K562 (cell line): Measurements from ENCODE around the gene STEEP1. TPM values are rescaled to one million over a fixed set of nuclear protein-coding genes. Genes with fewer than 3 reads are reported as not detected.

Source experiments
- ATAC-seq: fragments of 200-7000 bp; cut with Tn5 transposase; 3 replicates; pipeline ENCODE4 v1.9.1; 2020; ENCODE audit warnings: moderate library complexity
- BruUV-seq: library from RNA; stranded (reverse); fragments of 400-500 nt; replicated peaks from 2 replicates; lab custom pipeline; 2021; lab: Mats Ljungman, UMichigan
- CTCF ChIA-PET: fragments of 300-600 bp; formaldehyde crosslinking; extraction: SDS; loops from one replicate; lab custom pipeline; 2021; ENCODE audit warnings: low intra/inter-chr PET ratio; lab: Yijun Ruan, JAX
- POLR2A ChIA-PET: fragments of 300-600, 350-650 bp; sonication (Branson Sonifier 250); formaldehyde crosslinking; extraction: SDS; loops from one replicate; lab custom pipeline; 2021; ENCODE audit warnings: antibody characterized with exemption, inconsistent platforms; lab: Yijun Ruan, JAX
- DNase-seq, 4 experiments: peaks; one replicate each; pipeline versions ENCODE4 v3.0.0 to v3.0.0-alpha.2; 2011 to 2018; ENCODE audit warnings: low spot score in 3 of 4, mixed read lengths in 3 of 4; ENCODE audit errors: extremely low read depth in 1 of 4
- FAIRE-seq: peaks from 2 replicates; lab custom pipeline; 2011; peaks lifted over from hg19 to GRCh38; lab: Jason Lieb, UNC
- H2AFZ ChIP-seq: 2 replicates; pipeline ENCODE4 v1.6.0; 2011; ENCODE audit warnings: low read depth, low read length, control low read depth, inconsistent platforms
- H3K27ac ChIP-seq: fragments of 200-600 bp; 3 replicates; pipeline ENCODE4 v1.8.0; 2011; ENCODE audit warnings: low read depth, mild to moderate bottlenecking, control low read depth, inconsistent platforms, low read length, moderate library complexity, mixed read lengths; ENCODE audit errors: extremely low read depth
- H3K27me3 ChIP-seq, 2 experiments: fragments of 300-600 bp in 1 of 2; 2 replicates in 1 of 2; 3 replicates in 1 of 2; pipeline versions ENCODE4 v1.6.0 to v1.8.0; 2011; ENCODE audit warnings: inconsistent platforms in 2 of 2, low read length in 2 of 2, mild to moderate bottlenecking in 1 of 2, mixed read lengths in 1 of 2, moderate library complexity in 1 of 2; ENCODE audit not compliant: control insufficient read depth in 2 of 2, insufficient read depth in 2 of 2
- H3K36me3 ChIP-seq: fragments of 300-600 bp; 3 replicates; pipeline ENCODE4 v1.8.0; 2011; ENCODE audit warnings: mild to moderate bottlenecking, low read length, inconsistent platforms; ENCODE audit not compliant: control insufficient read depth, insufficient read depth
- H3K4me1 ChIP-seq, 2 experiments: fragments of 200-600 bp in 1 of 2; replicated peaks in 1 of 2; 2 replicates in 1 of 2; 3 replicates in 1 of 2; pipeline versions ENCODE4 v1.5.1 to v1.8.0; 2011; ENCODE audit warnings: inconsistent platforms in 2 of 2, low read length in 2 of 2, mild to moderate bottlenecking in 1 of 2, mixed read lengths in 1 of 2, moderate library complexity in 1 of 2; ENCODE audit not compliant: control insufficient read depth in 2 of 2, insufficient read depth in 2 of 2
- H3K4me2 ChIP-seq: 2 replicates; pipeline ENCODE4 v1.6.1; 2011; ENCODE audit warnings: low read length, control low read depth, inconsistent platforms, mixed read lengths; ENCODE audit not compliant: insufficient read depth
- H3K4me3 ChIP-seq: fragments of 200-600 bp; sonication (generic), shearing (Covaris generic); 2 replicates; pipeline ENCODE4 v1.5.1; 2016; ENCODE audit warnings: control low read depth, inconsistent platforms
- H3K79me2 ChIP-seq: fragments of 200-600 bp; 3 replicates; pipeline ENCODE4 v1.8.0; 2011; ENCODE audit warnings: low read length, inconsistent platforms; ENCODE audit not compliant: control insufficient read depth, insufficient read depth
- H3K9ac ChIP-seq, 2 experiments: 2 replicates each; pipeline versions ENCODE4 v1.6.0 to v1.6.1; 2011; ENCODE audit warnings: low read depth in 2 of 2, low read length in 2 of 2, control low read depth in 1 of 2, inconsistent platforms in 1 of 2, mild to moderate bottlenecking in 1 of 2, mixed read lengths in 1 of 2; ENCODE audit not compliant: insufficient read depth in 1 of 2
- H3K9me1 ChIP-seq: one replicate; pipeline ENCODE4 v1.6.0; 2011; ENCODE audit warnings: inconsistent platforms, mild to moderate bottlenecking, low read length, moderate library complexity; ENCODE audit not compliant: control insufficient read depth, insufficient read depth
- H3K9me3 ChIP-seq: replicated peaks from 2 replicates; pipeline ENCODE4 v1.5.1; 2011; ENCODE audit warnings: low read depth, low read length, inconsistent platforms; ENCODE audit not compliant: control insufficient read depth, insufficient read depth
- H4K20me1 ChIP-seq: replicated peaks from 2 replicates; pipeline ENCODE4 v1.6.1; 2011; ENCODE audit warnings: low read length, inconsistent platforms, mixed read lengths; ENCODE audit not compliant: control insufficient read depth, insufficient read depth
- ASH1L ChIP-seq: fragments of 450-650 bp; IDR thresholded peaks from 2 replicates; pipeline ENCODE4 v1.6.1; 2018; ENCODE audit warnings: borderline replicate concordance, mild to moderate bottlenecking, low read depth; ENCODE audit not compliant: partially characterized antibody
- BMI1 ChIP-seq: fragments of 150-350 bp; IDR thresholded peaks from 2 replicates; pipeline ENCODE4 v1.6.1; 2014; ENCODE audit warnings: low read length
- CAMTA2 ChIP-seq: fragments of 250-450 bp; sonication (Bioruptor Pico); conservative IDR thresholded peaks from 2 replicates; pipeline ENCODE4 v1.5.1; 2022
- CBFA2T2 ChIP-seq: fragments of 450-650 bp; conservative IDR thresholded peaks from 2 replicates; pipeline ENCODE4 v1.6.1; 2017; ENCODE audit warnings: mild to moderate bottlenecking
- CBFB ChIP-seq: sonication (generic); formaldehyde crosslinking; IDR thresholded peaks from 2 replicates; pipeline ENCODE4 v1.4.0; 2020; ENCODE audit warnings: mild to moderate bottlenecking, missing genetic modification reagents
- FOS ChIP-seq: IDR thresholded peaks from 3 replicates; pipeline ENCODE4 v1.6.1; 2011; ENCODE audit not compliant: insufficient read length; ENCODE audit errors: extremely low read depth
- FOXJ3 ChIP-seq: sonication (generic); formaldehyde crosslinking; IDR thresholded peaks from 2 replicates; pipeline ENCODE4 v1.4.0; 2020; ENCODE audit warnings: mild to moderate bottlenecking, missing genetic modification reagents
- HNRNPH1 ChIP-seq: fragments of 200-400 bp; formaldehyde crosslinking; optimal IDR thresholded peaks from 2 replicates; pipeline ENCODE3; 2017; ENCODE audit warnings: low read depth, mild to moderate bottlenecking, low read length, moderate library complexity
- NFXL1 ChIP-seq: fragments of 450-650 bp; formaldehyde crosslinking; IDR thresholded peaks from 2 replicates; pipeline ENCODE4 v1.4.0; 2021; ENCODE audit warnings: mild to moderate bottlenecking
- PYGO2 ChIP-seq: fragments of 450-650 bp; IDR thresholded peaks from 2 replicates; pipeline ENCODE4 v1.6.1; 2016; ENCODE audit warnings: mild to moderate bottlenecking, missing genetic modification characterization, moderate library complexity, missing compliant biosample characterization
- RBFOX2 ChIP-seq: fragments of 200-400 bp; formaldehyde crosslinking; IDR thresholded peaks from 2 replicates; pipeline ENCODE4 v1.6.1; 2017; ENCODE audit warnings: low read depth, mild to moderate bottlenecking, low read length, moderate library complexity
- SETDB1 ChIP-seq: IDR thresholded peaks from one replicate; pipeline ENCODE4 v1.6.1; 2012; ENCODE audit warnings: low read length, control low read depth, inconsistent platforms
- SP2 ChIP-seq: IDR thresholded peaks from 2 replicates; pipeline ENCODE4 v1.6.1; 2011; ENCODE audit warnings: mild to moderate bottlenecking, low read depth, low read length, moderate library complexity; ENCODE audit not compliant: poor library complexity, severe bottlenecking; ENCODE audit errors: extremely low read depth
- WGBS: fragments of 100-300 bp; shearing (Covaris generic); methylation state at CpG from one replicate; pipeline ENCODE4 v1.1.6; 2016; ENCODE audit warnings: low coverage, mixed read lengths; ENCODE audit not compliant: insufficient coverage; ENCODE audit errors: missing lambda C conversion rate; 5-methylcytosine and 5-hydroxymethylcytosine counted together
- in situ Hi-C: fragments of 300-500 bp; cut with MboI; formaldehyde crosslinking; loops from 4 replicates; pipeline ENCODE4 v1.15.0; 2018; ENCODE audit warnings: inconsistent platforms, mixed read lengths
- intact Hi-C: fragments of 100-400 bp; cut with micrococcal nuclease; formaldehyde crosslinking; loops from 2 replicates; pipeline ENCODE4 v1.14.2; 2022
- polyA plus RNA-seq, 8 experiments: library from polyadenylated mRNA; depleted of rRNA in 4 of 8; stranded (reverse) in 5 of 8; unstranded in 3 of 8; fragments of >200 nt; fragmentation: Nextera tagmentation in 2 of 8; fragmentation: Illumina TruSeq in 1 of 8; extraction: Ambion mirVana in 2 of 8; extraction: Trizol in 1 of 8; gene quantifications; 2 replicates each; pipeline versions ENCODE4 v1.2.1 to v1.2.3, GENCODE V29; 2011 to 2014; ENCODE audit warnings: inconsistent platforms in 1 of 8, missing spikeins in 1 of 8
- total RNA-seq, 7 experiments: library from RNA; depleted of rRNA in 6 of 7; stranded (reverse); fragments of >200 nt in 6 of 7; fragmentation: Illumina TruSeq in 2 of 7; extraction: Trizol in 2 of 7; gene quantifications; 2 replicates each; pipeline versions ENCODE4 v1.2.1 to v1.2.3, GENCODE V29; 2011 to 2021; ENCODE audit warnings: low replicate concordance in 1 of 7

Gene STEEP1
- total and polyA plus RNA-seq, 9 of the 15 experiments (the other 6 are each of a cell fraction or from before 2014, with no cell fraction given): 15.0 to 73.7 (median 40.3) TPM

DNA sequence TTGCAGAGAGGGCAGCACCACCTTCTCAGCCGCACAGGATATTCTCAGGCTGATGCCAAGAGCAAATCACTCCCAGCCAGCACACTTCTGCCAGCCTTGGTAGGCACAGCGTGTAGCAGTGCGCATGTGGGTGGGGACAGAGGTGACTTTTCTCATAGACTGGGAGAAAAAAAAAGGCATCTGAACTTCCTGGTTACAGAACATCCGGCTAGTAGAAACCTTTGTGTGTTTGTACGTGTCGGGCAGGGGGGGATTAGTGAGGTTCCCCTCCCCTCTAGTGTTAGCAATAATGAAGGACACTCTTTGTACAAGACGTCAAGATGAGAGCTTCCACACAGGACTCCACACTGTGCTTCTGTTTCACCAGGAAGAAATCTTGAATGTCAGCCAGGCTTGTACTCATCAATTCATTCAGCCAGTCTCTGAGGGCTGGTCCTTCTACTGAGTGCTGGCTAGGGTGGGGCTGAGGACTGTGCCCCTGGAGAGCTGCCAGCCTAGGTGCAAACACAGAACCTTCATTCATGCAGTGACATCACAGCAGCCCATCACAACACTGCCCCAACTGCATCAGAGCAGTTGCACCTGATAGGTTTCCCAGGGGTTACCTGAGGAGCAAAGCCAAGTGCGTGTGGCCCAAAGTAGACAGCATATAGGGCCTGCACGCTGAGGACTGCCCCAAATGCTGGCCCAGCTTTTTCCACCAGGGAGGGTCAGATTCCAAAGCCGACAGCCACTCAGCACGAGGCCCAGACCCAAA lies 62.3 kb downstream of the STEEP1 start:
- 26% methylated on average over 6 of the region's 11 CpGs for WGBS
- no peaks in the 10 kb centered on the region for H4K20me1 ChIP-seq
- H2AFZ ChIP-seq: no peak overlapping the region
- H3K27me3 ChIP-seq: no peaks in the 10 kb centered on the region; a peak in 1 of 5 replicates
- H3K4me3 ChIP-seq: no peak overlapping the region
- BruUV-seq: no TSS peak
- H3K27ac ChIP-seq: no peak overlapping the region
- no peak for DNase-seq
- H3K36me3 ChIP-seq: no peaks in the 10 kb centered on the region
- TF ChIP-seq BMI1: no peak
- TF ChIP-seq CAMTA2 (CRISPR knock-in tag): no peak
- no peak for TF ChIP-seq FOS
- no peak for TF ChIP-seq ASH1L
- no peak for TF ChIP-seq RBFOX2
- no peak for TF ChIP-seq CBFA2T2
- no peak for TF ChIP-seq PYGO2
- no peak for TF ChIP-seq FOXJ3 (CRISPR knock-in tag)
- TF ChIP-seq SP2: no peak
- TF ChIP-seq CBFB: no peak
- TF ChIP-seq SETDB1: no peak
- no peak for TF ChIP-seq HNRNPH1
- no peak for TF ChIP-seq NFXL1
- TF ChIP-seq, all 486 proteins: peak for 0
- intact Hi-C loops: no loop called here
- POLR2A ChIA-PET: no interaction called here
- CTCF ChIA-PET: no interaction called here
- H3K9me1 ChIP-seq: no peaks in the 10 kb centered on the region
- in situ Hi-C loops: no loop called here
- no peaks in the 10 kb centered on the region for H3K79me2 ChIP-seq
- no peak for FAIRE-seq
- H3K4me1 ChIP-seq: no peaks in the 10 kb centered on the region; a peak in 1 of 5 replicates
- H3K9ac ChIP-seq: no peak overlapping the region
- no peak for ATAC-seq
- no peaks in the 10 kb centered on the region for H3K9me3 ChIP-seq
- no peak overlapping the region for H3K4me2 ChIP-seq
